Dendritic cell treated with granulocyte-macrophage colony-stimulating factor and Interleukin-4, amounts not matched to agents 40 ng/mL and 50 ng/mL, for 4 days (primary cell): ENCODE measurements around the gene UPK2.

ENCODE experiments used
- H3K27ac Mint-ChIP-seq: one replicate; pipeline ENCODE4 v1.8.0; 2022; ENCODE audit warnings: mild to moderate bottlenecking, mixed read lengths
- H3K27me3 Mint-ChIP-seq: one replicate; pipeline ENCODE4 v1.8.0; 2022; ENCODE audit warnings: mild to moderate bottlenecking, mixed read lengths
- H3K36me3 Mint-ChIP-seq: one replicate; pipeline ENCODE4 v1.8.0; 2022; ENCODE audit warnings: low read depth, mixed read lengths
- H3K4me1 Mint-ChIP-seq: one replicate; pipeline ENCODE4 v1.8.0; 2022; ENCODE audit warnings: low read depth, mixed read lengths
- H3K4me3 Mint-ChIP-seq: one replicate; pipeline ENCODE4 v1.8.0; 2022; ENCODE audit warnings: mild to moderate bottlenecking, moderate library complexity, mixed read lengths
- H3K9me3 Mint-ChIP-seq: one replicate; pipeline ENCODE4 v1.8.0; 2022; ENCODE audit warnings: mixed read lengths
- intact Hi-C: fragments of 100-400 bp; cut with micrococcal nuclease; formaldehyde crosslinking; loops from one replicate; pipeline ENCODE4 v1.15.0; 2022

Gene UPK2

GRCh38 chr11:118923721-118924587, 32.1 kb upstream of the UPK2 start:
- Mint-ChIP-seq H3K36me3 (peaks cover 9% of the 10 kb centered on the region), H3K27me3 (peaks cover 29% of the 10 kb centered on the region), H3K27ac (peak overlapping the region; percentile 55), H3K4me1 (peaks cover 94% of the 10 kb centered on the region), H3K9me3 (no peaks in the 10 kb centered on the region), H3K4me3 (peak overlapping the region; percentile 87)
- intact Hi-C loops = no loop called here

GRCh38 chr11:118924591-118925585, 31.2 kb upstream of the UPK2 start:
- Mint-ChIP-seq H3K27me3 (peaks cover 22% of the 10 kb centered on the region), H3K27ac (peak overlapping the region; percentile 55), H3K4me1 (peaks cover 93% of the 10 kb centered on the region), H3K36me3 (peaks cover 9% of the 10 kb centered on the region), H3K9me3 (no peaks in the 10 kb centered on the region), H3K4me3 (peak overlapping the region; percentile 87)
- intact Hi-C loops = loop anchor here (5.0 kb wide), 1 partner anchor 133 kb away; the partner anchor contains the start of gene DDX6

- Mint-ChIP-seq H3K4me3 (peak overlapping the region; percentile 80), H3K9me3 (no peaks in the 10 kb centered on the region), H3K27me3 (peaks cover 17% of the 10 kb centered on the region), H3K27ac (peak overlapping the region; percentile 66), H3K36me3 (peaks cover 9% of the 10 kb centered on the region), H3K4me1 (peaks cover 84% of the 10 kb centered on the region)
- intact Hi-C loops = loop anchor here (5.0 kb wide), 1 partner anchor 135 kb away; the partner anchor contains the start of gene DDX6
These were observed 28.5 kb upstream of the UPK2 start for GRCh38 chr11:118927554-118928100.

GRCh38 chr11:118928101-118928869, 27.8 kb upstream of the UPK2 start:
- H3K4me1 Mint-ChIP-seq = peaks cover 77% of the 10 kb centered on the region

GRCh38 chr11:118928870-118929500, 27.1 kb upstream of the UPK2 start:
- intact Hi-C loops = loop anchor here (5.0 kb wide), 1 partner anchor 137 kb away; the partner anchor contains the start of gene DDX6
- Mint-ChIP-seq H3K27me3 (peaks cover 14% of the 10 kb centered on the region), H3K4me3 (peak overlapping the region; percentile 80), H3K4me1 (peaks cover 70% of the 10 kb centered on the region), H3K9me3 (no peaks in the 10 kb centered on the region), H3K36me3 (peaks cover 9% of the 10 kb centered on the region), H3K27ac (peak overlapping the region; percentile 66)

More at GRCh38 chr11:118928101-118928869, 27.8 kb upstream of the UPK2 start:
- intact Hi-C loops = loop anchor here (5.0 kb wide), 1 partner anchor 136 kb away; the partner anchor contains the start of gene DDX6
- Mint-ChIP-seq H3K4me3 (peak overlapping the region; percentile 80), H3K9me3 (no peaks in the 10 kb centered on the region), H3K27ac (peak overlapping the region; percentile 66), H3K27me3 (peaks cover 14% of the 10 kb centered on the region), H3K36me3 (peaks cover 9% of the 10 kb centered on the region)

GRCh38 chr11:118929501-118930093, 26.5 kb upstream of the UPK2 start:
- peaks cover 6% of the 10 kb centered on the region for H3K36me3 Mint-ChIP-seq
- intact Hi-C loops = loop anchor here (1.0 to 5.0 kb wide), 2 partner anchors 22 to 137 kb away; partner anchors contain the start of gene DDX6
- peaks cover 64% of the 10 kb centered on the region for H3K4me1 Mint-ChIP-seq
- peak overlapping the region; percentile 66 for H3K27ac Mint-ChIP-seq
- H3K27me3 Mint-ChIP-seq = peaks cover 14% of the 10 kb centered on the region
- H3K4me3 Mint-ChIP-seq = peak overlapping the region; percentile 80
- no peaks in the 10 kb centered on the region for H3K9me3 Mint-ChIP-seq

GRCh38 chr11:118930094-118930712, 25.9 kb upstream of the UPK2 start:
- H3K9me3 Mint-ChIP-seq = no peaks in the 10 kb centered on the region
- peak overlapping the region; percentile 66 for H3K27ac Mint-ChIP-seq
- peaks cover 58% of the 10 kb centered on the region for H3K4me1 Mint-ChIP-seq
- H3K4me3 Mint-ChIP-seq = peak overlapping the region; percentile 80
- intact Hi-C loops = loop anchor here (1.0 kb wide), 1 partner anchor 23 kb away; no protein-coding TSS in a partner anchor
- H3K36me3 Mint-ChIP-seq = no peaks in the 10 kb centered on the region
- peaks cover 14% of the 10 kb centered on the region for H3K27me3 Mint-ChIP-seq

- H3K4me1 Mint-ChIP-seq = peaks cover 50% of the 10 kb centered on the region
- no peak overlapping the region for H3K4me3 Mint-ChIP-seq
- no peaks in the 10 kb centered on the region for H3K9me3 Mint-ChIP-seq
- peaks cover 18% of the 10 kb centered on the region for H3K27me3 Mint-ChIP-seq
- intact Hi-C loops = no loop called here
- H3K27ac Mint-ChIP-seq = no peak overlapping the region
- no peaks in the 10 kb centered on the region for H3K36me3 Mint-ChIP-seq
These were observed 24.5 kb upstream of the UPK2 start for GRCh38 chr11:118931571-118931970.

- Mint-ChIP-seq H3K27me3 (peaks cover 29% of the 10 kb centered on the region), H3K27ac (no peak overlapping the region), H3K4me3 (no peak overlapping the region), H3K4me1 (peaks cover 31% of the 10 kb centered on the region), H3K36me3 (no peaks in the 10 kb centered on the region), H3K9me3 (no peaks in the 10 kb centered on the region)
- intact Hi-C loops = no loop called here
These were observed 22.6 kb upstream of the UPK2 start for GRCh38 chr11:118933486-118933885.

- Mint-ChIP-seq H3K9me3 (no peaks in the 10 kb centered on the region), H3K27me3 (peaks cover 35% of the 10 kb centered on the region), H3K27ac (no peak overlapping the region), H3K36me3 (no peaks in the 10 kb centered on the region), H3K4me1 (peaks cover 20% of the 10 kb centered on the region), H3K4me3 (no peak overlapping the region)
- intact Hi-C loops = no loop called here
These were observed 20.7 kb upstream of the UPK2 start for GRCh38 chr11:118935376-118935775.

GRCh38 chr11:118938491-118939403, 17.4 kb upstream of the UPK2 start:
- peaks cover 33% of the 10 kb centered on the region for H3K27me3 Mint-ChIP-seq
- intact Hi-C loops = no loop called here
- no peak overlapping the region for H3K27ac Mint-ChIP-seq
- H3K9me3 Mint-ChIP-seq = no peaks in the 10 kb centered on the region
- H3K4me1 Mint-ChIP-seq = peaks cover 13% of the 10 kb centered on the region
- no peaks in the 10 kb centered on the region for H3K36me3 Mint-ChIP-seq
- no peak overlapping the region for H3K4me3 Mint-ChIP-seq
